GM21619 (cell line): ENCODE data around the gene SP8.

Experiments
- ATAC-seq: cut with Tn5 transposase; IDR thresholded peaks from one replicate; pipeline ENCODE4 v1.9.1; 2021; ENCODE audit not compliant: unreplicated experiment

Gene SP8

DNA sequence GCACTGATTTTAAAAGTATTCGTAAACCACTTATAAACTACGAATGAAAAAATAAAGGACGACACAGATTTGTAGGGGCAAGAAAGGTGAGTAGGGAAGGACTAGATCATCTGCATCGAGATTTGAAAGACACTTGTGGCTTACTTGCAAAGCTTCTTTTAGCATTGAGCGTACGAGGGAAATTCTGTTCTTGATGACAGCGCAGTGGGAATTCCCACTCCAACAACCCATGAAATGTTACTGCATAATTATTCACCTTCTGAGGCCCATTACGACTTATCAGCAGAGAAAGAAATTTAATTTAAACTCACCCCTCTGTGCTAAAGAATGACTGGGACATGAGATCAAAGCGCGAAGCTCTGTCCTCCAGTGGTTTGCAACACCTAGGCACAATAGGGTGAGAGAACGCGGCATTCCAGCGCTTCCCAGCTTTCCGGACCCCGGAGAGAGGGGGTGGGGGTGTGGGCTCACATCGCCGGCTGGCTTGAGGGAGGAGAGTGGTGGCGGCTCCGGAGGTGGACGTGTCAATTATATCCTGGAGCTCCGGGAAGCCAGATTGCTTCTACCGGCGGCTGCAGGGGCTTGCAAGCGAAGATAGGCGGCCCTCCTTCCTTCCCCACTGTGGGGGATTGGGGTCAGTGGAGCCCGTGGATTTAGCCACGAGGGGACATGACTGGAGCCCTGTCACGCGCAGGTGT, 10.3 kb downstream of the SP8 start:
- ATAC-seq: no peak

DNA sequence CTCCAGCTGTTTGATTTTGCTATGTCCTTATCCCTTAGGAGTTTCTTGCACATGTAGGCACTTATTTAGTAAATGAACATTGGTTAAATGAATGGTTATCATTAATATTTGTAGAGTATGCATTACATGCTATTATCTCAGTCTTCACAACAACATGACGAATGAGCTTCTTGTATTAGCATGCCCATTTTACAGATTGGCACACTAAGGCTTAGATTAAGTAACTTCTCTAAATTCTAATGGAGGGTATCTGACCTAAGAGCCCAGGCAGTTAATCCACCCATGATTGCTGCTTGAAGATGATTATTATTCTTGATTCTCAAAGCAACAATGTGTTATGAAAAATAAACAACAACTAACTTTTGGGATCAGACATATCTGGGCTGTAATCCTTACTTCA, 32.7 kb downstream of the SP8 start:
- ATAC-seq: no peak

DNA sequence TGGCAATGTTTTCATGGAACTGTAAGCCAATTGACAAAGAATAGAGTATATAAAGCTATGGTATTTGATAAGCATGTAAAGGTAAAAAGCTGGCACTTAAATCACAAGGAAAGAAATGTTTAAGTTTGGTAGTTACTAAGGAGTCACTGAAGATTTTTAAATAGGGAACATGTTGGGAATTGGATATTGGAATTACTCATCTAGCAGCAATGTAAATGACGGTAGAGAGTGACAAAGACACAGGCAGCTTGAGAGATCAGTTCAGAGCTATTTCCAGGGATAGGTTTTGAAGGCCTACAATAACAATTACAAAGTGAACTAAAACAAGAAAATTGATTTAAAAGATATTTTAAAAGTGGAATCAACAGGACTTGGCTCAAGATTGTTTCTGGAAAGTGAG, 36.8 kb downstream of the SP8 start:
- ATAC-seq: no peak

DNA sequence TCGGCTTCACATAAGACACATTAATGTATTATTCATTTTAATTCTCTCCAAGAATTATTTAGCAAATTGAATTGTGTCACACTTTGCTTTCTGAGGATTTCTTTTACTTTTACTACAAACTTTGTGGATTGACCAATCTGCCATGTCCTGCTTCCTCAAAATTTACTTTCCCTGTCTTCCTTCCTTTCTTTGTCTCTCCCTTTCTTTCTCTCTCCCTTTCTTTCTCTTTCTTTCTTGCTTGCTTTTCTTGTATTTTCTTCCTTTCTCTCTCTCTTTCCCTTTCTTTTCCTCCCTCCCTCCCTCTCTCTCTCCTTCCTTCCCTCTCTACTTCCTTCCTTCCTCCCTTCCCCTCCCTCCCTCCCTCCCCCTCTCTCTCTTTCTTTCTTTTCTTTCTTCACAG, 37.8 kb downstream of the SP8 start:
- no peak for ATAC-seq

- ATAC-seq: no peak
Measured at GRCh38 chr7:20747001-20747400, 39.7 kb downstream of the SP8 start.

- no peak for ATAC-seq
Measured at GRCh38 chr7:20745702-20746101, 41.0 kb downstream of the SP8 start.

DNA sequence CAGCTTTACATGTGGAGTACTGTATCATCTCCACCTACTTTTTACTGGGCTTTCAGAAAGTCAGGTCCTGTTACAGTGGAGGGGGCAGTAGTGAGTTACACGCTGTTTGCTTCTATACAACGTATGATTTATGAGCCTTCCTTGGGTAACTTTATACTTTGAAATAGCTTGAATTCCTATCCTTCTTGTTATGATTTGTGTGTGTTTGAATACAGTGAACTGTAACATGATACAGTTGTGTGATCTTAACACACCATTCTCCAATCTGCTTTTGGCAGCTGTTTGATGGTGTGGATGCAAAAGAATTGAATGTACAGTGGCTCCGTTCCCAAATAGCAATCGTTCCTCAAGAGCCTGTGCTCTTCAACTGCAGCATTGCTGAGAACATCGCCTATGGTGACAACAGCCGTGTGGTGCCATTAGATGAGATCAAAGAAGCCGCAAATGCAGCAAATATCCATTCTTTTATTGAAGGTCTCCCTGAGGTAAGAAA, 41.7 kb downstream of the SP8 start:
- ATAC-seq: no peak

DNA sequence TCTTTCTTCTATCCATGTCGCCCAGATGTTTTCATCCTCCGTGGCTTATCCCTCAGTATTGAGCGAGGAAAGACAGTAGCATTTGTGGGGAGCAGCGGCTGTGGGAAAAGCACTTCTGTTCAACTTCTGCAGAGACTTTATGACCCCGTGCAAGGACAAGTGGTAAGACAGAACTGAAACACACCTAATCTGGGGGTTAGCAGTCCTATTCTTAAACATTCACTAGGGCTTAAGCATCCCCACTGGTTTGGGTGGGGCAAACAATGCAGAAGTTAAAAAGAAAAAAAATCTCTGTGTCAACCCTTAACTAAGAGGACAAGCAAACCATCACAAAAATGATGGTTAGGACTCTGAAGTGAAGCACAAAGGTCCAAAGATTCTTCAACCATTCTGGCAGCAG, 43.8 kb downstream of the SP8 start:
- ATAC-seq: peak; percentile 36

GRCh38 chr7:20741801-20742200, 44.9 kb downstream of the SP8 start:
- peak; percentile 56 for ATAC-seq

- ATAC-seq: no peak
Measured at GRCh38 chr7:20738518-20739481, 47.9 kb downstream of the SP8 start.

DNA sequence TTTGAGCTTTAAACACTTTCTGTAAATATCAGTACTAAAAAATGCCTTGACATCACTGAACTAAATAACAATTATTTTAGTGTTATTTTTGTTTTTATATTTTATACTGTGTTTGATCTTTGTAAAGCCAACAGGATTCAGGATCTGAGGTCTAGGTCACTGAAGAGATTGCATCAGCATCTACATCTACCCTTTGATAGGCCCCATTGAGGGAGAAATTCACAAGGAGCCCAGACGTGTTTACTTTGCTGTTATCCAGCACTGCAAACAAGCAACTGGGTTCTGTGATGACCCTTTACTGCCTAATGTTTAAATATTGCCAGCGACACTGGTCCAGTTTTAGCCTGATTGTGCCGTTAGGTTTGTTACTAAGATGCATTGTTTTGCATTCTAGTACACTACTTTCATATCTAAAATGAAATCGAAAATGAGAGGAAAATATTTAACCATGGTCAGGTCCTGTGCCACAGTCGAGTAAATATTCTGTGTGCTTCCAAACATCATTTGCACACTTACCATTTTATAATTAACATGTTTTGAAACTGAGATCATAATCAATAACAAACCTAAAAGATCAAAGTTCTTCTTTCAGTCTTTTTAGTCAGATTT, 48.7 kb downstream of the SP8 start:
- peak; percentile 68 for ATAC-seq

GRCh38 chr7:20735346-20736065, 51.2 kb downstream of the SP8 start:
- no peak for ATAC-seq
